ENCODE data around the gene NEURL2.

The NEURL2 gene

GRCh38 chr20:45848421-45848820, 42.6 kb downstream of the NEURL2 start:
- DNase-seq (ENCODE audit: extremely low read depth, low read depth) = no peak
- no peak for TF ChIP-seq CTCF (IDR thresholded peaks at IDR 0.05; ENCODE audit: low read depth, low read length)

- no peak for TF ChIP-seq CTCF (IDR thresholded peaks at IDR 0.05; ENCODE audit: low read depth, low read length)
- no peak for DNase-seq (ENCODE audit: extremely low read depth, low read depth)
Measured at GRCh38 chr20:45845452-45845851, 45.6 kb downstream of the NEURL2 start.

GRCh38 chr20:45843506-45843905, 47.5 kb downstream of the NEURL2 start:
- DNase-seq (ENCODE audit: extremely low read depth, low read depth) = no peak
- TF ChIP-seq CTCF (IDR thresholded peaks at IDR 0.05; ENCODE audit: low read depth, low read length) = no peak

- no peak for DNase-seq (ENCODE audit: extremely low read depth, low read depth)
- no peak for TF ChIP-seq CTCF (IDR thresholded peaks at IDR 0.05; ENCODE audit: low read depth, low read length)
Measured at GRCh38 chr20:45842169-45842812, 48.7 kb downstream of the NEURL2 start.

GRCh38 chr20:45841407-45842129, 49.4 kb downstream of the NEURL2 start:
- no peak for TF ChIP-seq CTCF (IDR thresholded peaks at IDR 0.05; ENCODE audit: low read depth, low read length)
- DNase-seq (ENCODE audit: extremely low read depth, low read depth) = no peak

GRCh38 chr20:45840700-45841198, 50.3 kb downstream of the NEURL2 start:
- no peak for TF ChIP-seq CTCF (IDR thresholded peaks at IDR 0.05; ENCODE audit: low read depth, low read length)
- no peak for DNase-seq (ENCODE audit: extremely low read depth, low read depth)
